PFSK-1 (cell line): ENCODE results near the gene SAMD14.

ENCODE experiments used
- FOXP2 ChIP-seq: optimal IDR thresholded peaks from 2 replicates; pipeline ENCODE3; 2011; ENCODE audit warnings: borderline replicate concordance, control low read depth, inconsistent platforms; ENCODE audit not compliant: insufficient read depth; ENCODE audit errors: extremely low read length, extremely low read depth
- POLR2AphosphoS5 ChIP-seq: IDR thresholded peaks from 2 replicates; pipeline ENCODE4 v1.6.1; 2012; ENCODE audit warnings: low read depth, mild to moderate bottlenecking, control low read depth, low read length, moderate library complexity
- TAF1 ChIP-seq: IDR thresholded peaks from 2 replicates; pipeline ENCODE4 v1.6.1; 2012; ENCODE audit warnings: low read length, control low read depth, borderline replicate concordance; ENCODE audit not compliant: insufficient read depth
- TF ChIP-seq, protein P1 (sequence below), 2 experiments: IDR thresholded peaks; 2 replicates each; pipeline versions ENCODE4 v1.6.1 to v1.8.0; 2011 to 2012; ENCODE audit warnings: low read depth in 2 of 2, low read length in 2 of 2, control low read depth in 1 of 2, inconsistent platforms in 1 of 2, mild to moderate bottlenecking in 1 of 2, moderate library complexity in 1 of 2; ENCODE audit not compliant: insufficient read depth in 1 of 2

DNA sequence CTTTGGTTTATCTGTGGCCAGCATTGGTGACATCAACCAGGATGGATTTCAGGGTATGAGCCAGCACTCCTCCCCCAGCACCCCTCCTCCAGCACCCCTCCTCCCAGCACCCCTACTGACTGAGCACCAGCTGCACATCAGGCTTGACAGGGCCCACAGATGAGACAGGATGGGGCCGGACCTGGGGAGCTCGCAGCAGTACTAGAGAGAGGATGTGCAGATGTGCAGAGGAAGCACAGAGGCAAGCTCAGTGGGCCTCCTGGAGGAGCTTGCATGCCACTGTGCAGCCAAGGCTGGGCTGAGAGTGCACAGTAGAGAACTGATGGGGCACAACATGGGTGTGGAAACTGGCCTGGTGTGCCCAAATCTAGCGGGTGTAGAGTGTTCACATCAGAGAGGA lies 57.8 kb downstream of the SAMD14 start:
- TF ChIP-seq TAF1 (no peak), POLR2AphosphoS5 (no peak), FOXP2 (no peak)
- TF ChIP-seq, protein P1, sequence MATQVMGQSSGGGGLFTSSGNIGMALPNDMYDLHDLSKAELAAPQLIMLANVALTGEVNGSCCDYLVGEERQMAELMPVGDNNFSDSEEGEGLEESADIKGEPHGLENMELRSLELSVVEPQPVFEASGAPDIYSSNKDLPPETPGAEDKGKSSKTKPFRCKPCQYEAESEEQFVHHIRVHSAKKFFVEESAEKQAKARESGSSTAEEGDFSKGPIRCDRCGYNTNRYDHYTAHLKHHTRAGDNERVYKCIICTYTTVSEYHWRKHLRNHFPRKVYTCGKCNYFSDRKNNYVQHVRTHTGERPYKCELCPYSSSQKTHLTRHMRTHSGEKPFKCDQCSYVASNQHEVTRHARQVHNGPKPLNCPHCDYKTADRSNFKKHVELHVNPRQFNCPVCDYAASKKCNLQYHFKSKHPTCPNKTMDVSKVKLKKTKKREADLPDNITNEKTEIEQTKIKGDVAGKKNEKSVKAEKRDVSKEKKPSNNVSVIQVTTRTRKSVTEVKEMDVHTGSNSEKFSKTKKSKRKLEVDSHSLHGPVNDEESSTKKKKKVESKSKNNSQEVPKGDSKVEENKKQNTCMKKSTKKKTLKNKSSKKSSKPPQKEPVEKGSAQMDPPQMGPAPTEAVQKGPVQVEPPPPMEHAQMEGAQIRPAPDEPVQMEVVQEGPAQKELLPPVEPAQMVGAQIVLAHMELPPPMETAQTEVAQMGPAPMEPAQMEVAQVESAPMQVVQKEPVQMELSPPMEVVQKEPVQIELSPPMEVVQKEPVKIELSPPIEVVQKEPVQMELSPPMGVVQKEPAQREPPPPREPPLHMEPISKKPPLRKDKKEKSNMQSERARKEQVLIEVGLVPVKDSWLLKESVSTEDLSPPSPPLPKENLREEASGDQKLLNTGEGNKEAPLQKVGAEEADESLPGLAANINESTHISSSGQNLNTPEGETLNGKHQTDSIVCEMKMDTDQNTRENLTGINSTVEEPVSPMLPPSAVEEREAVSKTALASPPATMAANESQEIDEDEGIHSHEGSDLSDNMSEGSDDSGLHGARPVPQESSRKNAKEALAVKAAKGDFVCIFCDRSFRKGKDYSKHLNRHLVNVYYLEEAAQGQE (IDR thresholded peaks at IDR 0.05; ENCODE audit: insufficient read depth in 1 of 2, low read depth in 2 of 2, low read length in 2 of 2), result no peak
